ENCODE measurements around the gene ARCN1.
"Not testable (repeated sequence)": the region's sequence is repeated elsewhere in the genome, so short reads cannot be mapped to it uniquely, and the experiment has no call there.

ARCN1 gene

GRCh38 chr11:118574636-118575035 is 2.4 kb downstream of the ARCN1 start:
- TF ChIP-seq CTCF (IDR thresholded peaks at IDR 0.05; ENCODE audit: low read depth, low read length), result no peak
- no peak for DNase-seq
- H3K27me3 ChIP-seq, result no peaks in the 10 kb centered on the region
- no peak overlapping the region for H3K4me3 ChIP-seq (ENCODE audit: low read depth, low read length)
- peaks cover 4% of the 10 kb centered on the region; the same call in 1 of the 2 replicates for H3K4me1 ChIP-seq
- H3K9me3 ChIP-seq, result no peaks in the 10 kb centered on the region
- peaks cover 16% of the 10 kb centered on the region for H3K36me3 ChIP-seq

- H3K4me3 ChIP-seq (ENCODE audit: low read depth, low read length); H3K27me3 ChIP-seq; DNase-seq; H3K9me3 ChIP-seq; H3K4me1 ChIP-seq: not testable (repeated sequence)
- peaks cover 30% of the 10 kb centered on the region for H3K36me3 ChIP-seq
Observed at GRCh38 chr11:118577995-118578394, 5.8 kb downstream of the ARCN1 start.

- DNase-seq, result no peak
Observed at GRCh38 chr11:118581057-118581456, 8.8 kb downstream of the ARCN1 start.

GRCh38 chr11:118587952-118588351 is 15.7 kb downstream of the ARCN1 start:
- H3K4me1 ChIP-seq, result no peaks in the 10 kb centered on the region
- H3K9me3 ChIP-seq, result no peaks in the 10 kb centered on the region
- H3K36me3 ChIP-seq, result peaks cover 88% of the 10 kb centered on the region
- no peaks in the 10 kb centered on the region for H3K27me3 ChIP-seq
- no peak for TF ChIP-seq CTCF (IDR thresholded peaks at IDR 0.05; ENCODE audit: low read depth, low read length)
- no peak for DNase-seq
- H3K4me3 ChIP-seq (ENCODE audit: low read depth, low read length), result no peak overlapping the region

More at GRCh38 chr11:118581057-118581456, 8.8 kb downstream of the ARCN1 start:
- no peak for TF ChIP-seq CTCF (IDR thresholded peaks at IDR 0.05; ENCODE audit: low read depth, low read length)
- Histone ChIP-seq H3K36me3 (peaks cover 56% of the 10 kb centered on the region), H3K4me3 (ENCODE audit: low read depth, low read length) (no peak overlapping the region), H3K27me3 (no peaks in the 10 kb centered on the region), H3K4me1 (no peaks in the 10 kb centered on the region), H3K9me3 (no peaks in the 10 kb centered on the region)

GRCh38 chr11:118592616-118593367 is 20.6 kb downstream of the ARCN1 start:
- no peak for TF ChIP-seq CTCF (IDR thresholded peaks at IDR 0.05; ENCODE audit: low read depth, low read length)
- no peak for DNase-seq
- Histone ChIP-seq H3K27me3 (no peaks in the 10 kb centered on the region), H3K36me3 (peaks cover 74% of the 10 kb centered on the region), H3K4me1 (peaks cover 21% of the 10 kb centered on the region), H3K9me3 (no peaks in the 10 kb centered on the region), H3K4me3 (ENCODE audit: low read depth, low read length) (no peak overlapping the region)

GRCh38 chr11:118594984-118595383 is 22.8 kb downstream of the ARCN1 start:
- H3K27me3 ChIP-seq; H3K4me3 ChIP-seq (ENCODE audit: low read depth, low read length); H3K9me3 ChIP-seq: not testable (repeated sequence)
- peak; percentile 74 for TF ChIP-seq CTCF (IDR thresholded peaks at IDR 0.05; ENCODE audit: low read depth, low read length)
- peak; percentile 28 for DNase-seq
- peaks cover 75% of the 10 kb centered on the region for H3K36me3 ChIP-seq
- H3K4me1 ChIP-seq, result peaks cover 21% of the 10 kb centered on the region
